Measurements from ENCODE around the gene SHISA5. TPM values are rescaled to one million over a fixed set of nuclear protein-coding genes. Genes with fewer than 3 reads are reported as not detected.

SHISA5 gene
- total and polyA plus RNA-seq, 2 donors from 2014 or later = 157 to 214 TPM

DNA sequence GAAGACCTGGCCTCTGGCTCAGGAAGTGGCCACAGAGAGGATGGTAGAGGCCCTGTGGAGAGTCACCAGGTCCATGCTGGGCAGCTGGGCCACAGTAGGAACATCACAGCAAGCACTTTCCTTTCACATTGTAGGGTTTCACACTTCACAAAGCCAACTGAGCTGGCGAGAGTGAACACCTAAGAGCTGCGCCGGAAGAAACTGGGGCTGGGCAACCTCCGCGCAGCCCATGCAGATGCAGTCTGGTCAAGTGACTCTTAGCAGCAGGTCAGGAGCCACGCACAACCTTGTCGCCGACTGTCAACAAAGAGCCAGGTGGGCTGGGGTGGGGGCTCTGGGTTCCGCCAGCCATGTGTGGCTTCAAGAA lies 15.3 kb upstream of the SHISA5 start:
- FAIRE-seq (no peak), DNase-seq (no peak)
- Histone ChIP-seq H3K9me3 (ENCODE audit: control insufficient read depth in 2 of 3, insufficient read depth in 1 of 3, low read length in 3 of 3) (no peaks in the 10 kb centered on the region), H3K27ac (ENCODE audit: low read depth in 2 of 2, low read length in 2 of 2) (no peak overlapping the region), H3K36me3 (ENCODE audit: control insufficient read depth in 2 of 3, insufficient read depth in 3 of 3, low read length in 3 of 3) (no peaks in the 10 kb centered on the region), H3K4me1 (ENCODE audit: control insufficient read depth in 2 of 3, insufficient read depth in 2 of 3, low read depth in 1 of 3, low read length in 3 of 3) (no peaks in the 10 kb centered on the region), H3K27me3 (ENCODE audit: control insufficient read depth, insufficient read depth, low read length) (no peaks in the 10 kb centered on the region), H3K9ac (ENCODE audit: low read length in 3 of 3) (no peak overlapping the region), H3K4me3 (ENCODE audit: low read length in 3 of 3) (no peak overlapping the region)
- intact Hi-C loops (cut with DNase I) = no loop called here
- TF ChIP-seq, protein P1, sequence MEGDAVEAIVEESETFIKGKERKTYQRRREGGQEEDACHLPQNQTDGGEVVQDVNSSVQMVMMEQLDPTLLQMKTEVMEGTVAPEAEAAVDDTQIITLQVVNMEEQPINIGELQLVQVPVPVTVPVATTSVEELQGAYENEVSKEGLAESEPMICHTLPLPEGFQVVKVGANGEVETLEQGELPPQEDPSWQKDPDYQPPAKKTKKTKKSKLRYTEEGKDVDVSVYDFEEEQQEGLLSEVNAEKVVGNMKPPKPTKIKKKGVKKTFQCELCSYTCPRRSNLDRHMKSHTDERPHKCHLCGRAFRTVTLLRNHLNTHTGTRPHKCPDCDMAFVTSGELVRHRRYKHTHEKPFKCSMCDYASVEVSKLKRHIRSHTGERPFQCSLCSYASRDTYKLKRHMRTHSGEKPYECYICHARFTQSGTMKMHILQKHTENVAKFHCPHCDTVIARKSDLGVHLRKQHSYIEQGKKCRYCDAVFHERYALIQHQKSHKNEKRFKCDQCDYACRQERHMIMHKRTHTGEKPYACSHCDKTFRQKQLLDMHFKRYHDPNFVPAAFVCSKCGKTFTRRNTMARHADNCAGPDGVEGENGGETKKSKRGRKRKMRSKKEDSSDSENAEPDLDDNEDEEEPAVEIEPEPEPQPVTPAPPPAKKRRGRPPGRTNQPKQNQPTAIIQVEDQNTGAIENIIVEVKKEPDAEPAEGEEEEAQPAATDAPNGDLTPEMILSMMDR (IDR thresholded peaks at IDR 0.05; ENCODE audit: borderline replicate concordance, extremely low read depth, insufficient read depth) = no peak

DNA sequence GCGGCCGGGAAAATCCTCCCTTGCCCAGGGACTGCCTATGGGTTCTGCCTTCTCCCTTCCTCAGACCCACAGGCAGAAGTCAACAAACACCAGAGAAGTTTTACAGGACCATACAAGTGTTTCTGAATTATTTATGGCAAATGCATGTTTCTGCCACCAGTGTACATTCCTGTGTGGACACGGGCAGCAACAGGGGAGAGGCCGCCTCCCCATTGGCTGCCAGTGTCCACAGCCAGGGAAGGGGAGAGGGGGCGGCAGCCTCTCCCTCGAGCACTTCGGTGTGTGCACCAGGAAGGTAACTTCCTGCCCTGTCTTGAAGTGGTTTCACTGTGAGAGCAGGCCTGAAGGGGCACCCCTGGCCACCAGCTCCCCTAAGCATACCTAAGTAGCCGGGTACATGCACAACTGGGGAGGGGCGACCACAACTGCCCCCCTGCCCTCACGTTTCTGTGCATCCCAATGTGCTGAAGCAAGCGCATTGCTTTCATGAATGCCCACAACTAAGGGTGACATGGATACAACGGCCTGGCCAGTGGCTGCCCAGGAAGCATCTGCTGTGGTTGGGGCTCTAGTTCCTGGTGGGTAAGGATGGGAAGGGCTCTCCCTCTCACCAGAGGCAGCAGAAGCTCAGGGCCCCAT lies 14.8 kb upstream of the SHISA5 start:
- no peaks in the 10 kb centered on the region for H3K4me1 ChIP-seq (ENCODE audit: control insufficient read depth in 2 of 3, insufficient read depth in 2 of 3, low read depth in 1 of 3, low read length in 3 of 3)
- DNase-seq (no peak), FAIRE-seq (no peak)
- no peak overlapping the region for H3K9ac ChIP-seq (ENCODE audit: low read length in 3 of 3)
- no peaks in the 10 kb centered on the region for H3K36me3 ChIP-seq (ENCODE audit: control insufficient read depth in 2 of 3, insufficient read depth in 3 of 3, low read length in 3 of 3)
- TF ChIP-seq, protein P1 (IDR thresholded peaks at IDR 0.05; ENCODE audit: borderline replicate concordance, extremely low read depth, insufficient read depth) = no peak
- H3K9me3 ChIP-seq (ENCODE audit: control insufficient read depth in 2 of 3, insufficient read depth in 1 of 3, low read length in 3 of 3) = no peaks in the 10 kb centered on the region
- intact Hi-C loops (cut with DNase I) = no loop called here
- H3K27ac ChIP-seq (ENCODE audit: low read depth in 2 of 2, low read length in 2 of 2) = no peak overlapping the region
- no peaks in the 10 kb centered on the region for H3K27me3 ChIP-seq (ENCODE audit: control insufficient read depth, insufficient read depth, low read length)
- no peak overlapping the region for H3K4me3 ChIP-seq (ENCODE audit: low read length in 3 of 3)

DNA sequence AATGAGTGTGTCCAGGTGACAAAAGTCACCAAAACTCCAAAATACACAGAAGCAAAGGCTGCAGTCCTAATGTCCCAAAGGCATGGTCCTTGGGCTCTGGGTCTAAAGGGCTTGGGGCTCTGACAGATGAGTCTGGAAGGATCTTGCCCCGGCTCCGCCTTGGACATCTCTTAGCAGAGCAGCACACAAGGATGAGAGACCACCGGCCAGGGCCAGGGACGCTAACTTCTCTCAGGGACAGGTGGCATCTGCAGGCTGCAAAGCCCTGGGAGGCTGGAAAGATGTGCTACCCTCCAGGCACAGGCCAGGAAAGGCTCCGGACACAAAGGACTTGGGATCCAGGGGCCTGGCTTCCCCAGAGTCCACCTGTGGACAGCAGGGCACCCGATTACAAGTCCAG lies 14.1 kb upstream of the SHISA5 start:
- no peaks in the 10 kb centered on the region for H3K4me1 ChIP-seq (ENCODE audit: control insufficient read depth in 2 of 3, insufficient read depth in 2 of 3, low read depth in 1 of 3, low read length in 3 of 3)
- TF ChIP-seq, protein P1 (IDR thresholded peaks at IDR 0.05; ENCODE audit: borderline replicate concordance, extremely low read depth, insufficient read depth) = no peak
- intact Hi-C loops (cut with DNase I) = no loop called here
- H3K4me3 ChIP-seq (ENCODE audit: low read length in 3 of 3) = no peak overlapping the region
- no peaks in the 10 kb centered on the region for H3K27me3 ChIP-seq (ENCODE audit: control insufficient read depth, insufficient read depth, low read length)
- H3K36me3 ChIP-seq (ENCODE audit: control insufficient read depth in 2 of 3, insufficient read depth in 3 of 3, low read length in 3 of 3) = no peaks in the 10 kb centered on the region
- FAIRE-seq (no peak), DNase-seq (no peak)
- no peak overlapping the region for H3K9ac ChIP-seq (ENCODE audit: low read length in 3 of 3)
- no peaks in the 10 kb centered on the region for H3K9me3 ChIP-seq (ENCODE audit: control insufficient read depth in 2 of 3, insufficient read depth in 1 of 3, low read length in 3 of 3)
- no peak overlapping the region for H3K27ac ChIP-seq (ENCODE audit: low read depth in 2 of 2, low read length in 2 of 2)

DNA sequence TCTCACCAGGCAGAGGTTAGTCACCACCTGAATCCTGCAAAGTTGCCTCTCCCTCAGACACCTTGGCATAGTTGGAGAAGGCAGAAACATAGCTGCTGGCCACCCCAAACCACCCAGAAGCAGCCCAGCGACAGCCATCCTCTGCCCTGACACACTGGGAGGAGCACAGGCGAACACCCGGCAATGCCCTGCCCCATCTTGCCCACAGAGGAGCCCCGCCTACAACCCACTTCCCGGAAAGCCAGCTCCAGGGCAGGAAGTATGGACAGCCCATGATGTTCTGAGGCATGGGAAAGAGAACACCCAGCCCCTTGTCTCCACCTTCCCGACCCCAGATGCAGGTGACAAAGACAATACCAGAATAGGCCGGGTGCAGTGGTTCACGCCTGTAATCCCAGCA lies 12.6 kb upstream of the SHISA5 start:
- H3K4me3 ChIP-seq (ENCODE audit: low read length in 3 of 3) = no peak overlapping the region
- DNase-seq = no peak
- no peaks in the 10 kb centered on the region for H3K36me3 ChIP-seq (ENCODE audit: control insufficient read depth in 2 of 3, insufficient read depth in 3 of 3, low read length in 3 of 3)
- no peaks in the 10 kb centered on the region for H3K9me3 ChIP-seq (ENCODE audit: control insufficient read depth in 2 of 3, insufficient read depth in 1 of 3, low read length in 3 of 3)
- H3K27ac ChIP-seq (ENCODE audit: low read depth in 2 of 2, low read length in 2 of 2) = no peak overlapping the region
- H3K9ac ChIP-seq (ENCODE audit: low read length in 3 of 3) = no peak overlapping the region
- no peak for FAIRE-seq
- TF ChIP-seq, protein P1 (IDR thresholded peaks at IDR 0.05; ENCODE audit: borderline replicate concordance, extremely low read depth, insufficient read depth) = no peak
- intact Hi-C loops (cut with DNase I) = no loop called here
- no peaks in the 10 kb centered on the region for H3K4me1 ChIP-seq (ENCODE audit: control insufficient read depth in 2 of 3, insufficient read depth in 2 of 3, low read depth in 1 of 3, low read length in 3 of 3)
- no peaks in the 10 kb centered on the region for H3K27me3 ChIP-seq (ENCODE audit: control insufficient read depth, insufficient read depth, low read length)
